ENCODE results near the gene CETN3. TPM values are rescaled to one million over a fixed set of nuclear protein-coding genes. Genes with fewer than 3 reads are reported as not detected.

CETN3 gene
- total and polyA plus RNA-seq, 9 of the 15 experiments (the other 6 are each of a cell fraction or from before 2014, with no cell fraction given) = 43.3 to 113 (median 82.4) TPM

GRCh38 chr5:90409318-90410177 lies at the start of gene CETN3 (continued):
- peak in 1 of 2 experiments; percentile 56; a peak in 1 of 4 replicates for TF ChIP-seq BCLAF1 (IDR thresholded peaks at IDR 0.05; ENCODE audit: borderline replicate concordance in 1 of 2, control insufficient read depth in 1 of 2, low read depth in 2 of 2, low read length in 1 of 2)
- 0 out of 2 replicates have a peak, but pooled peaks have one; percentile 83 for TF ChIP-seq FOXO4 (CRISPR knock-in tag; IDR thresholded peaks at IDR 0.05)
- peak; percentile 69; the same call in 1 of the 2 replicates for TF ChIP-seq RB1 (IDR thresholded peaks at IDR 0.05; ENCODE audit: low read depth)
- no peak for TF ChIP-seq THRA (IDR thresholded peaks at IDR 0.05)
- TF ChIP-seq POLR2H (tag; IDR thresholded peaks at IDR 0.05; ENCODE audit: low read depth) = peak; percentile 96
- TF ChIP-seq ZNF609 (CRISPR knock-in tag; IDR thresholded peaks at IDR 0.05; ENCODE audit: borderline replicate concordance) = no peak
- TF ChIP-seq ZKSCAN8 (CRISPR knock-in tag; IDR thresholded peaks at IDR 0.05) = no peak
- no peak for TF ChIP-seq ZNF551 (CRISPR knock-in tag; IDR thresholded peaks at IDR 0.05)
- no peak for TF ChIP-seq HDAC3 (IDR thresholded peaks at IDR 0.05; ENCODE audit: borderline replicate concordance, partially characterized antibody)
- peak; percentile 63 for TF ChIP-seq MAX (CRISPR knock-in tag; IDR thresholded peaks at IDR 0.05)
- TF ChIP-seq STAG1 (CRISPR knock-in tag; IDR thresholded peaks at IDR 0.05; ENCODE audit: borderline replicate concordance) = no peak
- no peak for TF ChIP-seq NUFIP1 (IDR thresholded peaks at IDR 0.05; ENCODE audit: partially characterized antibody)
- peak; percentile 60 for TF ChIP-seq NELFE (IDR thresholded peaks at IDR 0.05; ENCODE audit: insufficient read depth, insufficient read length)
- no peak for TF ChIP-seq HOXB6 (CRISPR knock-in tag; IDR thresholded peaks at IDR 0.05; ENCODE audit: borderline replicate concordance)

All from K562 (cell line).